Measurements from ENCODE around the gene ANKFN1. TPM values are rescaled to one million over a fixed set of nuclear protein-coding genes. Genes with fewer than 3 reads are reported as not detected.

ANKFN1 gene
- total RNA-seq, 1 experiment from 2014 or later, result not detected

DNA sequence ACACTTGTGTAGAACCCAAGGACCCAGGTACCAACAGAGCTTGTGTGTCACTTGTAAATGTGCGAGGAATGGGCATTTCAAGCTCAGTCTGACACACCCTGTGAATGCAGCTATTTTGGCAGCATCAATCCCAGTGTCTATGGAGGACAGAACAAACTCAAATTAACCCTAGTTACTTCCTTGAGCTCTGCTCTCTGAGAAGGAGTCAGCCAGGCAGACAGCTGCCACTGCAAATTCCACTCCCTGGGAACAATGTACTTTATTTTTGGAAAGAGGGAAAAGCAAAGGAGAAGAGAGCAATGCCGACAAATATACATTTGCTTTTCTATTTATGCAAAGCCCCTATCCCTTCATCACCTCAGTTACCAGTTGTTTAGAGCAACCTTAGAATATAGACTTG, 391.8 kb downstream of the ANKFN1 start:
- no peak overlapping the region for H2AFZ ChIP-seq (ENCODE audit: low read length)
- no peaks in the 10 kb centered on the region for H3K4me1 ChIP-seq (ENCODE audit: insufficient read depth, low read length)
- H4K5ac ChIP-seq (ENCODE audit: insufficient read length, low read depth, low read length), result no peak overlapping the region
- H4K8ac ChIP-seq (replicated peaks; ENCODE audit: insufficient read length, low read depth, low read length), result no peak overlapping the region
- Mint-ChIP-seq H3K9me3 (peaks cover 2 to 4% of the 10 kb centered on the region in 2 experiments; a peak in 3 of 5 replicates), H3K4me1 (peaks cover 10 to 18% of the 10 kb centered on the region in 2 experiments), H3K27ac (peak overlapping the region in 1 of 3 experiments; percentile 70; a peak in 1 of 7 replicates), H3K27me3 (ENCODE audit: low read depth) (no peaks in the 10 kb centered on the region), H3K4me3 (no peak overlapping the region), H3K36me3 (ENCODE audit: insufficient read depth in 1 of 3, low read depth in 3 of 3) (no peaks in the 10 kb centered on the region)
- no peak overlapping the region for H3K4me2 ChIP-seq (ENCODE audit: insufficient read depth, insufficient read length, low read length)
- no peak overlapping the region for H3K4ac ChIP-seq (ENCODE audit: low read depth, low read length)
- H3T11ph ChIP-seq (ENCODE audit: low read length), result no peak overlapping the region
- no peak overlapping the region for H3K27ac ChIP-seq (ENCODE audit: insufficient read length, low read depth, low read length)
- no peak overlapping the region for H2BK120ac ChIP-seq (ENCODE audit: low read depth, low read length, poor library complexity, severe bottlenecking)
- TF ChIP-seq, protein P1, sequence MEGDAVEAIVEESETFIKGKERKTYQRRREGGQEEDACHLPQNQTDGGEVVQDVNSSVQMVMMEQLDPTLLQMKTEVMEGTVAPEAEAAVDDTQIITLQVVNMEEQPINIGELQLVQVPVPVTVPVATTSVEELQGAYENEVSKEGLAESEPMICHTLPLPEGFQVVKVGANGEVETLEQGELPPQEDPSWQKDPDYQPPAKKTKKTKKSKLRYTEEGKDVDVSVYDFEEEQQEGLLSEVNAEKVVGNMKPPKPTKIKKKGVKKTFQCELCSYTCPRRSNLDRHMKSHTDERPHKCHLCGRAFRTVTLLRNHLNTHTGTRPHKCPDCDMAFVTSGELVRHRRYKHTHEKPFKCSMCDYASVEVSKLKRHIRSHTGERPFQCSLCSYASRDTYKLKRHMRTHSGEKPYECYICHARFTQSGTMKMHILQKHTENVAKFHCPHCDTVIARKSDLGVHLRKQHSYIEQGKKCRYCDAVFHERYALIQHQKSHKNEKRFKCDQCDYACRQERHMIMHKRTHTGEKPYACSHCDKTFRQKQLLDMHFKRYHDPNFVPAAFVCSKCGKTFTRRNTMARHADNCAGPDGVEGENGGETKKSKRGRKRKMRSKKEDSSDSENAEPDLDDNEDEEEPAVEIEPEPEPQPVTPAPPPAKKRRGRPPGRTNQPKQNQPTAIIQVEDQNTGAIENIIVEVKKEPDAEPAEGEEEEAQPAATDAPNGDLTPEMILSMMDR (conservative IDR thresholded peaks at IDR 0.05), result no peak
- no peaks in the 10 kb centered on the region for H3K79me2 ChIP-seq (ENCODE audit: insufficient read depth, low read length)
- no peaks in the 10 kb centered on the region for H3K79me1 ChIP-seq (ENCODE audit: insufficient read depth, low read depth, low read length, poor library complexity, severe bottlenecking)
- no peak overlapping the region for H3K23ac ChIP-seq (ENCODE audit: insufficient read length, low read depth, low read length)
- H2BK15ac ChIP-seq (ENCODE audit: low read depth, low read length), result no peak overlapping the region
- no peak overlapping the region for H2BK5ac ChIP-seq (ENCODE audit: insufficient read length, low read length)
- H2BK12ac ChIP-seq (ENCODE audit: insufficient read length, low read depth, low read length), result no peak overlapping the region
- no peak overlapping the region for H4K91ac ChIP-seq (ENCODE audit: insufficient read length, low read depth, low read length)
- H2AK5ac ChIP-seq (ENCODE audit: insufficient read length, low read length), result no peak overlapping the region
- no peaks in the 10 kb centered on the region for H3K27me3 ChIP-seq (ENCODE audit: insufficient read depth, low read length)
- H3K9me3 ChIP-seq (ENCODE audit: control insufficient read depth, low read depth, low read length), result no peaks in the 10 kb centered on the region
- no peak overlapping the region for H3K9ac ChIP-seq (ENCODE audit: extremely low read depth, insufficient read length, low read length)
- no peak overlapping the region for H3K14ac ChIP-seq (ENCODE audit: insufficient read depth, low read length)
- H4K20me1 ChIP-seq (ENCODE audit: control insufficient read depth, insufficient read depth, insufficient read length), result no peaks in the 10 kb centered on the region
- H3K23me2 ChIP-seq (ENCODE audit: insufficient read length, low read depth, low read length, poor library complexity, severe bottlenecking), result no peaks in the 10 kb centered on the region
- no peak overlapping the region for H2BK20ac ChIP-seq (ENCODE audit: low read depth, low read length, poor library complexity, severe bottlenecking)
- H3K18ac ChIP-seq (ENCODE audit: insufficient read length, low read depth, low read length), result no peak overlapping the region
- DNase-seq, result no peak
- no peak overlapping the region for H3K56ac ChIP-seq (ENCODE audit: insufficient read length, low read depth, low read length)
- WGBS (ENCODE audit: extremely low coverage, insufficient read length, low lambda C conversion rate), result no CpG with 5 or more reads among the region's 2 CpGs
